T-helper 1 cell (primary cell): ENCODE measurements around the gene USP6.
"Not testable (repeated sequence)": the region's sequence is repeated elsewhere in the genome, so short reads cannot be mapped to it uniquely, and the experiment has no call there.

Experiments
- DNase-seq, 5 donors: peaks; one replicate each; pipeline ENCODE4 v3.0.0-alpha.2; 2012 to 2020

Gene USP6

GRCh38 chr17:5122056-5122455 lies 6.2 kb downstream of the USP6 start:
- not testable (repeated sequence) for DNase-seq

GRCh38 chr17:5122586-5123342 lies 6.9 kb downstream of the USP6 start:
- DNase-seq = no peak

- DNase-seq = no peak
Observed at GRCh38 chr17:5123343-5124124, 7.7 kb downstream of the USP6 start.

GRCh38 chr17:5124125-5124760 lies 8.4 kb downstream of the USP6 start:
- not testable (repeated sequence) for DNase-seq

GRCh38 chr17:5124896-5125295 lies 9.1 kb downstream of the USP6 start:
- DNase-seq = not testable (repeated sequence)

- DNase-seq = no peak
Observed at GRCh38 chr17:5126719-5127488, 11.1 kb downstream of the USP6 start.

- DNase-seq = no peak
Observed at GRCh38 chr17:5127910-5128309, 12.1 kb downstream of the USP6 start.

- DNase-seq = not testable (repeated sequence)
Observed at GRCh38 chr17:5128387-5128786, 12.6 kb downstream of the USP6 start.

GRCh38 chr17:5128905-5129535 lies 13.2 kb downstream of the USP6 start:
- DNase-seq = no peak

- not testable (repeated sequence) for DNase-seq
Observed at GRCh38 chr17:5129770-5130169, 13.9 kb downstream of the USP6 start.

GRCh38 chr17:5130261-5130660 lies 14.4 kb downstream of the USP6 start:
- not testable (repeated sequence) for DNase-seq

- not testable (repeated sequence) for DNase-seq
Observed at GRCh38 chr17:5130687-5131086, 14.9 kb downstream of the USP6 start.

GRCh38 chr17:5131146-5131715 lies 15.4 kb downstream of the USP6 start:
- DNase-seq = no peak

GRCh38 chr17:5131799-5132502 lies 16.1 kb downstream of the USP6 start:
- DNase-seq = not testable (repeated sequence)

- DNase-seq = not testable (repeated sequence)
Observed at GRCh38 chr17:5132503-5133225, 16.8 kb downstream of the USP6 start.

GRCh38 chr17:5133311-5133710 lies 17.5 kb downstream of the USP6 start:
- DNase-seq = no peak

GRCh38 chr17:5133961-5134360 lies 18.1 kb downstream of the USP6 start:
- DNase-seq = not testable (repeated sequence)

GRCh38 chr17:5134571-5134970 lies 18.7 kb downstream of the USP6 start:
- DNase-seq = not testable (repeated sequence)

- not testable (repeated sequence) for DNase-seq
Observed at GRCh38 chr17:5135131-5135712, 19.4 kb downstream of the USP6 start.
